ENCODE results near the gene SHB.

The SHB gene

DNA sequence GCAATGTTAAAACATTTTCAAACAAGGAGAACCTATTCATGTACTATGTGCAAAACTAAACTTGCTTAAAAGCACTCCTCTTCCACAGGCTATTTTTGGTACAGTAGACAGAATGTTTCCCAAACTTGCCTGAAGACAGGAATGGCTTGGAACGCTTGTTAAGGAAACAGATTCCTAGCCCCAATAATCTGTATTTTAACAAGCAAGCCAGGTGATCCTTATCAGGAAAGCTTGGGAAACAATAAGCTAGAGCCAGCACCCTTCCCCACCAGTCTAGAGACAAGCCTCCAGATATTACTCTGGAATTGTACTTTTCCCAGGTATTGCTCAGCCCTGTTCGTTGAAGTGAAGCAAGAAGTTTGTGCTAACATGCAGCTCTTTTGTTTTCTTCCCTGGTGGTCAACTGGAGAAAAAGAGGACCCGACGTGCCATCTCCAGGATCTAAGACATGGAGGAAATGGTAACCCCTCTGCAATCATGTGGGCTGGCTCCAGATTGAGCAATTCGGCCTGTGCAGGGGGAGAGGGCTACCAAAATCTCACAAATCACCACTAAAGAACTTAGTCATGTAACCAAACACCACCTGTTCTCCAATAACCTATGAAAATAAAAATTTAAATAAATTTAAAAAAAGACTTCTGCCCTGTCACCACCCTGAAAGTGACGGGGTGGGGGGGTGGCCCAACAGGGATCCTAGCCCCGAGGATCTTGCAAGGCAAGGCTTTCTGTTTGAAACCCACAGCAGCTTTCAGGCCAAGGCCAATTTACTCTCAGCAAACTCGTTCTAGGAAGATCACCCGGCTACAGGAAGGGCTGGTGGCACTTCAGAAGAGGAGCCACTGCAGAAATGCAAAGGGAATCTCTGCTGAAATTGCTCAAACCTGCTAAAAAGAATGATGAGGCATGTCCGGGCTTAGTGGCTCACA lies 48.6 kb downstream of the SHB start:
- TF ChIP-seq, protein P1, sequence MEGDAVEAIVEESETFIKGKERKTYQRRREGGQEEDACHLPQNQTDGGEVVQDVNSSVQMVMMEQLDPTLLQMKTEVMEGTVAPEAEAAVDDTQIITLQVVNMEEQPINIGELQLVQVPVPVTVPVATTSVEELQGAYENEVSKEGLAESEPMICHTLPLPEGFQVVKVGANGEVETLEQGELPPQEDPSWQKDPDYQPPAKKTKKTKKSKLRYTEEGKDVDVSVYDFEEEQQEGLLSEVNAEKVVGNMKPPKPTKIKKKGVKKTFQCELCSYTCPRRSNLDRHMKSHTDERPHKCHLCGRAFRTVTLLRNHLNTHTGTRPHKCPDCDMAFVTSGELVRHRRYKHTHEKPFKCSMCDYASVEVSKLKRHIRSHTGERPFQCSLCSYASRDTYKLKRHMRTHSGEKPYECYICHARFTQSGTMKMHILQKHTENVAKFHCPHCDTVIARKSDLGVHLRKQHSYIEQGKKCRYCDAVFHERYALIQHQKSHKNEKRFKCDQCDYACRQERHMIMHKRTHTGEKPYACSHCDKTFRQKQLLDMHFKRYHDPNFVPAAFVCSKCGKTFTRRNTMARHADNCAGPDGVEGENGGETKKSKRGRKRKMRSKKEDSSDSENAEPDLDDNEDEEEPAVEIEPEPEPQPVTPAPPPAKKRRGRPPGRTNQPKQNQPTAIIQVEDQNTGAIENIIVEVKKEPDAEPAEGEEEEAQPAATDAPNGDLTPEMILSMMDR (IDR thresholded peaks at IDR 0.05; ENCODE audit: extremely low read depth, missing control alignments): no peak
- DNase-seq (ENCODE audit: low spot score): no peak

GRCh38 chr9:38019731-38020130 lies 49.3 kb downstream of the SHB start:
- DNase-seq (ENCODE audit: low spot score): no peak

GRCh38 chr9:38018958-38019602 lies 49.9 kb downstream of the SHB start:
- TF ChIP-seq, protein P1 (IDR thresholded peaks at IDR 0.05; ENCODE audit: extremely low read depth, missing control alignments): no peak
- no peak for DNase-seq (ENCODE audit: low spot score)

More at GRCh38 chr9:38019731-38020130, 49.3 kb downstream of the SHB start:
- TF ChIP-seq, protein P1 (IDR thresholded peaks at IDR 0.05; ENCODE audit: extremely low read depth, missing control alignments): no peak

- DNase-seq (ENCODE audit: low spot score): no peak
- TF ChIP-seq, protein P1 (IDR thresholded peaks at IDR 0.05; ENCODE audit: extremely low read depth, missing control alignments): no peak
These were observed 50.6 kb downstream of the SHB start for GRCh38 chr9:38018241-38018957.

DNA sequence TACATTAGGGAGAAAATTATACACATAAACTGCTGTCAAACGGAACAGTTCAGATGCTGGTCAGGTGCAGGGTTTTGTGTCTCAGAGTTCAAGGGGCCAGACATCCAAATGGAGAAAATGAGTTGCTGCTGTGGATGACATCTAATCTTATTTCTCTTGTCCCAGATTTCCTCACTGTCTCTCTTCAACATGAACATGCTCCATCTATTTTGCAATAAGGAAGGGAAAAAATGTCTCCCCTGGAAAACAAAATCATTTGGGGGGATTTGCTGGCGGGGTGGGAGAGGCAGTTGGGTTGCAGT lies 51.2 kb downstream of the SHB start:
- no peak for DNase-seq (ENCODE audit: low spot score)
- TF ChIP-seq, protein P1 (IDR thresholded peaks at IDR 0.05; ENCODE audit: extremely low read depth, missing control alignments): no peak

DNA sequence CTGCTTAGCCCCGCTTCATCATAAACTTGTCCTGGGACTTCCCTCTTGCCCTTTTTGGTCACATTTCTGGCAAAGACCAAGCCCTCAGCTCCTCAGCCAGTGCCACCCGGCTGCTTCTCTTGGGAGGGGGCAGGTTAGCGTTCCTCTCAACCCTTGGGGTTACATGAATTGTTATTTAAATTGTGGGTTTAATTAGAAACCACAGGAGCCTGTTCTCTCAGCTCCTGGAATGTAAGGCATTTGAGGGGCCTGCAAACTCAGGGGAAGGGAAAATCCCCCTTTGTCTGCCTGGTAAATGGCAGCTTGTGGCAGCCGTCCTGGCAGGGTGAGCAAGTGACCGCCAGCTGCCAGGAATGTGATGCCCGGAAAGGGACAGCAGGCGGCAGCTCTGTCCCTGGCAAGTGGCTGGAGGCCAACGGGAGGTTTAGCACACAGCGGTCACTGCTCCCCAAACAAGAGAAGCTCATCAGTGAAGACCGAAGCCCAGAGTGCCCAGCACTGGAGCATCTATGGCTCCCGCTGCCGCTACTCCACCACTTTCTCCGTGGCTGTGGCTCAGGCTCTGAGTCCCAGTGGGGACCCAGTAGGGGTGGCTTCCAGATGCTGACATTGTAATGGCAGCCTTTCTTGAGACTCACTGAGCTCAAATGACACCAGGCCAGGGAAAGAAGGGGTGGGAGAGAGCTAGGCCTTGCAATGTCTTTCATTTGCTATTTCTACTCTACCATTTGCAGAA lies 51.7 kb downstream of the SHB start:
- TF ChIP-seq, protein P1 (IDR thresholded peaks at IDR 0.05; ENCODE audit: extremely low read depth, missing control alignments): no peak
- no peak for DNase-seq (ENCODE audit: low spot score)
